GM08714 (cell line): ENCODE measurements around the gene ELP5.

Experiments
- H3K4me3 ChIP-seq: fragments of 200-500 bp; sonication (Bioruptor generic); 2 replicates; pipeline ENCODE4 v1.5.1; 2014; ENCODE audit warnings: mild to moderate bottlenecking, low read length, inconsistent platforms
- ZNF274 ChIP-seq: IDR thresholded peaks from 2 replicates; pipeline ENCODE4 v1.6.1; 2012; ENCODE audit warnings: mild to moderate bottlenecking, low read depth, low read length

Gene ELP5

GRCh38 chr17:7249830-7250229 lies 2.2 kb upstream of the ELP5 start:
- no peak for TF ChIP-seq ZNF274
- peak overlapping the region; percentile 97 for H3K4me3 ChIP-seq

- H3K4me3 ChIP-seq, result peak overlapping the region; percentile 97
- no peak for TF ChIP-seq ZNF274
These were observed 1.1 kb upstream of the ELP5 start for GRCh38 chr17:7250695-7251627.

GRCh38 chr17:7251661-7252175 lies 297 bp upstream of the ELP5 start, which contains the start of gene CTDNEP1:
Gene CTDNEP1, minus strand, starts transcription at chr17:7251734. Its CDS starts 438 bp downstream, at chr17:7251296.
- peak within 1 kb of the TSS; percentile 97 for H3K4me3 ChIP-seq
- no peak for TF ChIP-seq ZNF274

GRCh38 chr17:7253082-7253481 lies 1.1 kb downstream of the ELP5 start:
- peak overlapping the region; percentile 74 for H3K4me3 ChIP-seq
- TF ChIP-seq ZNF274, result no peak

GRCh38 chr17:7254511-7254910 lies 2.5 kb downstream of the ELP5 start:
- H3K4me3 ChIP-seq, result no peak overlapping the region
- TF ChIP-seq ZNF274, result no peak

GRCh38 chr17:7256766-7257456 lies 4.9 kb downstream of the ELP5 start:
- no peak for TF ChIP-seq ZNF274
- no peak overlapping the region for H3K4me3 ChIP-seq

GRCh38 chr17:7258731-7259554 lies 6.9 kb downstream of the ELP5 start:
- no peak overlapping the region for H3K4me3 ChIP-seq
- TF ChIP-seq ZNF274, result no peak

- no peak overlapping the region for H3K4me3 ChIP-seq
These were observed 7.5 kb downstream of the ELP5 start for GRCh38 chr17:7259555-7259889.

GRCh38 chr17:7260151-7260550 lies 8.1 kb downstream of the ELP5 start:
- TF ChIP-seq ZNF274, result no peak
- no peak overlapping the region for H3K4me3 ChIP-seq

More at GRCh38 chr17:7259555-7259889, 7.5 kb downstream of the ELP5 start:
- no peak for TF ChIP-seq ZNF274

GRCh38 chr17:7260651-7261378 lies 8.8 kb downstream of the ELP5 start:
- TF ChIP-seq ZNF274, result no peak
- H3K4me3 ChIP-seq, result peak overlapping the region; percentile 11; the same call in 1 of the 2 replicates

GRCh38 chr17:7261379-7262191 lies 9.6 kb downstream of the ELP5 start:
- TF ChIP-seq ZNF274, result no peak
- peak overlapping the region; percentile 11; the same call in 1 of the 2 replicates for H3K4me3 ChIP-seq

GRCh38 chr17:7262192-7262934 lies 10.3 kb downstream of the ELP5 start, which contains the start of gene CLDN7:
Gene CLDN7, minus strand, starts transcription at chr17:7262478. Its CDS starts 435 bp downstream, at chr17:7262043.
- no peak for TF ChIP-seq ZNF274
- peak within 1 kb of the TSS; percentile 11; the same call in 1 of the 2 replicates for H3K4me3 ChIP-seq
